OCI-LY1 (cell line): ENCODE measurements around the gene SPDYE3.
A peak's percentile ranks its signal among the peaks of the same experiment; 100 is the strongest.
"Not testable (repeated sequence)": the region's sequence is repeated elsewhere in the genome, so short reads cannot be mapped to it uniquely, and the experiment has no call there.

Source experiments
- H2AFZ ChIP-seq: fragments of 200-600 bp; sonication (generic), shearing (Covaris generic); 2 replicates; pipeline ENCODE4 v1.6.0; 2014; ENCODE audit warnings: antibody characterized with exemption, mild to moderate bottlenecking, low read length
- H3F3A ChIP-seq: fragments of 200-600 bp; sonication (generic), shearing (Covaris generic); 2 replicates; pipeline ENCODE4 v1.6.0; 2014; ENCODE audit warnings: mild to moderate bottlenecking, antibody characterized with exemption, low read length, moderate library complexity; ENCODE audit not compliant: insufficient read depth
- H3K27ac ChIP-seq: fragments of 200-600 bp; sonication (generic); 2 replicates; pipeline ENCODE4 v1.5.1; 2014; ENCODE audit warnings: low read length, mixed run types, mild to moderate bottlenecking, low read depth; ENCODE audit not compliant: poor library complexity, severe bottlenecking
- H3K27me3 ChIP-seq: fragments of 200-600 bp; sonication (generic); 2 replicates; pipeline ENCODE4 v1.6.0; 2014; ENCODE audit warnings: antibody characterized with exemption, mild to moderate bottlenecking, low read length, moderate library complexity; ENCODE audit not compliant: insufficient read depth
- H3K36me3 ChIP-seq: fragments of 200-600 bp; sonication (generic); 2 replicates; pipeline ENCODE4 v1.6.1; 2014; ENCODE audit warnings: mild to moderate bottlenecking, antibody characterized with exemption, low read length, moderate library complexity, mixed read lengths; ENCODE audit not compliant: insufficient read depth
- H3K4me1 ChIP-seq: fragments of 200-600 bp; sonication (generic); 2 replicates; pipeline ENCODE4 v1.5.1; 2014; ENCODE audit warnings: mild to moderate bottlenecking, low read length, moderate library complexity; ENCODE audit not compliant: insufficient read depth, severe bottlenecking
- H3K4me2 ChIP-seq: fragments of 200-600 bp; sonication (generic), shearing (Covaris generic); 2 replicates; pipeline ENCODE4 v1.6.1; 2014; ENCODE audit warnings: low read length
- H3K4me3 ChIP-seq: fragments of 200-600 bp; sonication (generic); 2 replicates; pipeline ENCODE4 v1.5.1; 2014; ENCODE audit warnings: low read length, low read depth, mild to moderate bottlenecking, mixed read lengths; ENCODE audit not compliant: poor library complexity, severe bottlenecking
- H3K79me2 ChIP-seq: fragments of 200-600 bp; shearing (Covaris generic); 2 replicates; pipeline ENCODE4 v1.6.1; 2016; ENCODE audit warnings: mixed run types, low read length, mixed read lengths; ENCODE audit not compliant: insufficient read depth
- H3K9ac ChIP-seq: fragments of 200-600 bp; sonication (generic), shearing (Covaris generic); 2 replicates; pipeline ENCODE4 v1.6.1; 2014; ENCODE audit warnings: mild to moderate bottlenecking, low read length, mixed read lengths
- H3K9me2 ChIP-seq: fragments of 200-600 bp; sonication (generic), shearing (Covaris generic); 2 replicates; pipeline ENCODE4 v1.6.1; 2014; ENCODE audit warnings: low read depth, mild to moderate bottlenecking, low read length, mixed read lengths
- H3K9me3 ChIP-seq: fragments of 200-600 bp; shearing (Covaris generic); 2 replicates; pipeline ENCODE4 v1.6.1; 2014; ENCODE audit warnings: low read length, mixed read lengths
- H4K20me1 ChIP-seq: fragments of 200-600 bp; sonication (generic), shearing (Covaris generic); 2 replicates; pipeline ENCODE4 v1.6.0; 2016; ENCODE audit warnings: mild to moderate bottlenecking, low read length; ENCODE audit not compliant: insufficient read depth
- EZH2 ChIP-seq: fragments of 200-600 bp; sonication (generic), shearing (Covaris generic); IDR thresholded peaks from 2 replicates; pipeline ENCODE4 v1.8.0; 2017; ENCODE audit warnings: borderline replicate concordance, mixed run types, mild to moderate bottlenecking, antibody characterized with exemption, low read length, moderate library complexity, mixed read lengths
- TF ChIP-seq, protein P1 (sequence below): fragments of 200-600 bp; sonication (generic), shearing (Covaris generic); IDR thresholded peaks from 2 replicates; pipeline ENCODE4 v1.5.1; 2017; ENCODE audit warnings: mild to moderate bottlenecking, antibody characterized with exemption, low read length, moderate library complexity, mixed read lengths

SPDYE3 gene

DNA sequence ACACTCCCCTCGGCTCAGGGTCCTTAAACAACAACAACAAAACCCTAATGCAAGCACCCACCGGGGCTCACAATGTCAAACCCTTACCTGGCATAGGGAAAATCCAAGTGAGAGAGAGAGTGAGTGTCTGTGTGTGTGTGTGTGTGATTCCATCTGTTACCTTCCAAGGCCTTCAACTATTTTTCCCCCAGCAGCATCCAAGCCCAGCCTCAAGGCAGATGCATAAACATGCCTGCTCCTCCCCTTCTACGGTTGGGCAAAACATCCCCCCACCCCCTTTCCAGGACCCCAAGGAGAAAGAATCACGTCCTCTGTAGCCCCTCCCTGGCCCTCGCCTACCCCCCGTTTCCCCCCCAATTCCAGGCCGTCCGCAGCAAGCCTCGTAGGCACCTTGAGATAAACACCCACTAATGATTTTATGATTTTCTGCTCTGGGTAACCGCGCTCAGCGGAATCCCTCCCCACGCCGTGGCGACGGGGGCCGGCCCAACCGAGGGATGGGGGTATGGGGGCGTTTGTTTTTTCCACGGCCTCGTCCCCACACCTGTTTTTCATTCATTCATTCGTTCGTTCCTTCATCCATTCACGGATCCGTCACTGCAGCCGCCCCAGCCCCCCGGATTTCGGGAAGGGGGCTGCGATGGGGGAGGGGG lies 36.4 kb upstream of the SPDYE3 start:
- H3K9ac ChIP-seq = peak overlapping the region; percentile 66
- peaks cover 30% of the 10 kb centered on the region for H3K4me1 ChIP-seq
- not testable (repeated sequence) for H3K36me3 ChIP-seq, H4K20me1 ChIP-seq, H3K79me2 ChIP-seq, H3K9me3 ChIP-seq, H3K27me3 ChIP-seq, H3F3A ChIP-seq, H3K9me2 ChIP-seq, H2AFZ ChIP-seq
- peak overlapping the region; percentile 68 for H3K27ac ChIP-seq
- H3K4me2 ChIP-seq = peak overlapping the region; percentile 73
- peak overlapping the region; percentile 69 for H3K4me3 ChIP-seq

DNA sequence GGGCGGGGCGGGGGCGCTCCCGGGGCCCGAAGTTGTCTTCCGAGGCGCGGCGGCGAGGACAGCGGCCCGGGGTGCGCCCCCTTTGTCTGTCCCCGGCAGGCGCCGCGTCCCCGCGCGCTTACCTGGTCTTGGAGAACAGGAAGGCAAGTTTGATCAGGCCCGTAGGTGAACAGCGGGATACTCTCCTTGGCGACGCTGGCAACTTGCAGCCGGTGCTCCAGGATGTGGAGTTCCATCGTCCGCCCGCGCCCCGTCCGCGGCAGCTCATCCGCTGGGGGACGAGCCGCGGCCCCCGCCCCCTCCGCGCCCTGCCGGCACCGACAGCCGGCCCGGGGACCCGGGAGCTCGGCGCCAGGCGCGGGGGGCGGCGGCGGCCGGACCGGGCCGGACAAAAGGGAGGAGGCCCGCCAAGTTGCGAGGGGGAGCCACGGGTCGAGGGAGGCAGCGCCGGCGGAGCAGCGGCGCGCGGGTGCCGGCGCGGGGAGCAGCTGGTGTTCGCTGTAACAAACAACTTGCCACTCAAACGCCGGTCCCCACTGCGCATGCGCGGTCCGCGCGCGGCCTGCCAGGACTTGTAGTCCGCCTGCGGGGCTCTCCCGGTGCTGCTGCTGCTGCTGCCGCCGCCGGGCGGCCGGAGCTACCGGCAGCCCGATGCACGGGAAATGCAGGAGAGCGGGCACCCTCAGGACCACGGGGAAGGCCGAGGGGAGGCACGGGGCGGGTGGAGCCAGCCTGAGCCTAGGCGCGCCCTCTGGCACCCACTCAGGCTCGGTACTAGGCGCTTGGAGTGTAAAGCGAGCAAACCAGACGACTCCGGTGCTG lies 35.6 kb upstream of the SPDYE3 start:
- Histone ChIP-seq H3K27me3 (no peaks in the 10 kb centered on the region), H3F3A (no peaks in the 10 kb centered on the region), H3K4me3 (peak overlapping the region; percentile 69), H3K9me3 (no peaks in the 10 kb centered on the region), H4K20me1 (no peaks in the 10 kb centered on the region), H3K9ac (peak overlapping the region; percentile 66), H2AFZ (no peak overlapping the region), H3K4me2 (peak overlapping the region; percentile 73), H3K36me3 (no peaks in the 10 kb centered on the region), H3K27ac (no peak overlapping the region), H3K79me2 (no peaks in the 10 kb centered on the region), H3K9me2 (no peaks in the 10 kb centered on the region), H3K4me1 (peaks cover 22% of the 10 kb centered on the region)
- no peak for TF ChIP-seq EZH2
- TF ChIP-seq, protein P1, sequence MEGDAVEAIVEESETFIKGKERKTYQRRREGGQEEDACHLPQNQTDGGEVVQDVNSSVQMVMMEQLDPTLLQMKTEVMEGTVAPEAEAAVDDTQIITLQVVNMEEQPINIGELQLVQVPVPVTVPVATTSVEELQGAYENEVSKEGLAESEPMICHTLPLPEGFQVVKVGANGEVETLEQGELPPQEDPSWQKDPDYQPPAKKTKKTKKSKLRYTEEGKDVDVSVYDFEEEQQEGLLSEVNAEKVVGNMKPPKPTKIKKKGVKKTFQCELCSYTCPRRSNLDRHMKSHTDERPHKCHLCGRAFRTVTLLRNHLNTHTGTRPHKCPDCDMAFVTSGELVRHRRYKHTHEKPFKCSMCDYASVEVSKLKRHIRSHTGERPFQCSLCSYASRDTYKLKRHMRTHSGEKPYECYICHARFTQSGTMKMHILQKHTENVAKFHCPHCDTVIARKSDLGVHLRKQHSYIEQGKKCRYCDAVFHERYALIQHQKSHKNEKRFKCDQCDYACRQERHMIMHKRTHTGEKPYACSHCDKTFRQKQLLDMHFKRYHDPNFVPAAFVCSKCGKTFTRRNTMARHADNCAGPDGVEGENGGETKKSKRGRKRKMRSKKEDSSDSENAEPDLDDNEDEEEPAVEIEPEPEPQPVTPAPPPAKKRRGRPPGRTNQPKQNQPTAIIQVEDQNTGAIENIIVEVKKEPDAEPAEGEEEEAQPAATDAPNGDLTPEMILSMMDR = no peak; the same call in 1 of the 2 replicates

DNA sequence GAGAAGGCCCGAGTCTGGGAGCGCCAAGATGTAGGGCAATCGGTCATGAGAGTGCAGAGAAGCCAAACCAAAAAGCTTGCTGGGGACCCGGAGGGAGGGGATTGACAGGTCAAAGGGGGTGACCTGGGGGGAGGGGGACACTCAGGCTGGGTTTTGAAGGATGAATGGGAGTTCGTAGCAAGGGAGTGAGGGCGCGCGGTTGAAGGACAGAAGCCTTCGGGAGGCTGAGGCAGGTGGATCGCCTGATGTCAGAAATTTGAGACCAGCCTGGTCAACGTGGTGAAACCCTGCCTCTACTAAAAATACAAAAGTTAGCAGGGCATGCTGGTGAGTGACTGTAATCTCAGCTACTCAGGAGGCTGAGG lies 35.0 kb upstream of the SPDYE3 start:
- H3K9me3 ChIP-seq, H3F3A ChIP-seq, H3K9me2 ChIP-seq, H3K79me2 ChIP-seq, H4K20me1 ChIP-seq, H3K27ac ChIP-seq, H3K36me3 ChIP-seq, H2AFZ ChIP-seq, H3K27me3 ChIP-seq: not testable (repeated sequence)
- H3K9ac ChIP-seq = peak overlapping the region; percentile 66; the same call in 1 of the 2 replicates
- H3K4me2 ChIP-seq = peak overlapping the region; percentile 73
- peak overlapping the region; percentile 69 for H3K4me3 ChIP-seq
- H3K4me1 ChIP-seq = peaks cover 21% of the 10 kb centered on the region

DNA sequence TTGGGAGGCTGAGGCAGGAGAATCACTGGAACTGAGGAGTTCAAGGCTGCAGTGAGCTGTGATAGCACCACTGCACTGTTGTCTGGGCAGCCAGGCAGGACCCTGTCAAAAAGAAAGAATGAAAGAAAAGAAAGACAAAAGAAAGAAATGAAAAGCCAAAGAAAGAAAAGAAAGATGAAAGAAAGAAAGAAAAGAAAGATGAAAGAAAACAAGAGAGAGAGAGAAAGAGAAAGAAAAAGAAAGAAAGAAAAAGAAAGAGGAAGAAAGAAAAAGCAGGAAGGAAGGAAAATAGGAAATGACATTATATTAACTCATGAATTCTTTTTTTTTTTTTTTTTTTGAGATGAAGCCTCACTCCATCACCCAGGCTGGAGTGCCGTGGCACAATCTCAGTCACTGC lies 32.4 kb upstream of the SPDYE3 start:
- H3K4me3 ChIP-seq = no peak overlapping the region
- no peak overlapping the region for H3K9ac ChIP-seq
- no peaks in the 10 kb centered on the region for H3K27me3 ChIP-seq
- H3K4me2 ChIP-seq = no peak overlapping the region
- no peaks in the 10 kb centered on the region for H3K79me2 ChIP-seq
- no peaks in the 10 kb centered on the region for H3K9me2 ChIP-seq
- H3K27ac ChIP-seq = no peak overlapping the region
- no peaks in the 10 kb centered on the region for H3F3A ChIP-seq
- H4K20me1 ChIP-seq = no peaks in the 10 kb centered on the region
- H3K4me1 ChIP-seq = peaks cover 16% of the 10 kb centered on the region
- H2AFZ ChIP-seq = no peak overlapping the region
- H3K36me3 ChIP-seq = no peaks in the 10 kb centered on the region
- no peaks in the 10 kb centered on the region for H3K9me3 ChIP-seq
- TF ChIP-seq, protein P1 = no peak
- no peak for TF ChIP-seq EZH2

DNA sequence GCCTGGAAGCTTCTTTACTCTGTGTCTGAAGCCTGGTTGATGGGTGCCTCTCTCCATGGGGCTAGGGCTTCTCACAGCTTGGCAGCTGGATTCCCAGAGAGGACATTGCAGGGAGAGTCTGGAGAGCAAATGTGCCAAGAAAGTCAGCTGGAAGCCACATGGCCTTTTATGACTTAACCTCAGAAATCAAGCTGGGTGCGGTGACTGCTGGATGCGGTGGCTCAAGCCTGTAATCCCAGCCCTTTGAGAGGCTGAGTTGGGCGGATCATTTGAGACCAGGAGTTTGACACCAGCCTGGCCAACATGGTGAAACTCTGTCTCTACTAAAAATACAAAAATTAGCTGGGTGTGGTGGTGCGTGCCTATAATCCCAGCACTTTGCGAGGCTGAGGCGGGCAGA lies 31.4 kb upstream of the SPDYE3 start:
- not testable (repeated sequence) for H3K36me3 ChIP-seq, H3K4me1 ChIP-seq, H3K9me2 ChIP-seq, H2AFZ ChIP-seq, H3K9me3 ChIP-seq, H3K27ac ChIP-seq, H3K4me2 ChIP-seq, H3K4me3 ChIP-seq, H3F3A ChIP-seq, H3K79me2 ChIP-seq, H3K9ac ChIP-seq, H3K27me3 ChIP-seq, H4K20me1 ChIP-seq

DNA sequence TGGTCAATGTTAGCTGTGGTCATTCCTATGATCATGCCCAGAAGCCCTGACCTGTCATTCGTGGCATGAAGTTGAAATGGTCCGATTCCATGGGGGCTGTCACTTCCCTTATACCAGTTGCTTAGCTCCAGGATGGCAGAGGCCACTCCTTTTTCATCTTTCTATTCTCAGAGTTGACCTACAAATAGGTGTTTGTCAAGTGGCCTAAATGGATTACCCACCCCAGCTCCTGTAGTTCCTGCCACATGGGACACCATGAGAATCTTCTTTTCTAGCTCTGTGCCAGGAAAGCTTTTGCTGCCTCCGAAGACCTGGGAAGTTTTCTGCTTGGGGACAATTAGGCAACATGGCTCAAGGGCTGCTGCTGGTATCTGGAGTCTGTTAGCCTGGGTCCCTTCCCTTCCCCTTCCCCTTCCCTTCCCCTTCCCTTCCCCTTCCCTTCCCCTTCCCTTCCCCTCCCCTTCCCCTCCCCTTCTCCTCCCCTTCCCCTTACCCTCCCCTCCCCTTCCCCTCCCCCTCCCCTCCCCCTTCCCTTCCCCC lies 25.4 kb upstream of the SPDYE3 start:
- H3K9me2 ChIP-seq, H3K27me3 ChIP-seq, H3K36me3 ChIP-seq, H3K9ac ChIP-seq, H3K4me3 ChIP-seq, H3K9me3 ChIP-seq, H3K79me2 ChIP-seq, H3F3A ChIP-seq, H3K4me2 ChIP-seq, H4K20me1 ChIP-seq, H3K4me1 ChIP-seq, H3K27ac ChIP-seq, H2AFZ ChIP-seq: not testable (repeated sequence)
